Measurements from ENCODE around the gene MRPL12.

MRPL12 gene

DNA sequence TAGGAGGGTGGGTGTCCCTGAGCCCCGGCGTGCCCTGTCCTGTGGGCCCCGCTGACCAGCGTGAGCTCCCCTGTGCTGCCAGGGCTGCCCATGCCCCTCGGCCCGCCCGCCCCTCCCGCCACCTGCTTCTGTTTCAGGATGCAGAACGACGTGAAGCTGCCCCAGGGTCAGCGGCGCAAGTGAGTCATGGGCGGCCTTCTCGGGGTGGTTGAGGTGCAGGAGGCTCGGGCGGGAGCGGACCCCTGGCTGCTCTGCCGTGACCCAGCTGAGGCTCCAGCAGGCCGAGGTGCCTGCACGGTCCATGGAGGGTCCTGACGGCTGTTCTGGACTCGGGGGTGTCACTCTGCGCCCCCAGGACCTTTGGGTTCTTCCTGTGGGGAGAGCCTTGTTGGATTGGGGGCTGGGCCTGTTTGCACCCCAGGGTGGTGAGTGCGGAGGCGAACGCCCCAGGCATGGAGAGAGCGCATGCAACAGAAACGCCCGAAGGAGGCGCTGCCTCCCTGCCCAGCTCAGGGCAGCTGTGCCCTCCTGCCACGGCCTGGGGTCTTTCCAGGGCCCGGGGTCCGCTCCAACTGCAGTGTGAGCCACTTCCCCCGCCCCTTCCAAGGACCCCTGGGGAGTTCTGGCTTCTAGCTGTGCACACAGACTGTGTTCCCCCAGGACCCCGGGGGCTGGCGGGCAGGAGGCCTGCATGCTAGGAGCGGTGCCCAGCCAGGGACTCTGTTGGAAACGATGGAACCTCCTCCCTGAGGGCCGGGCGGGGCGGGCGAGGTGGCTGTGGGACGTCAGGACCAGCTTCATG lies 12.9 kb downstream of the MRPL12 start:
- TF ChIP-seq ZFX (IDR thresholded peaks at IDR 0.05) = no peak
- TF ChIP-seq, protein P1, sequence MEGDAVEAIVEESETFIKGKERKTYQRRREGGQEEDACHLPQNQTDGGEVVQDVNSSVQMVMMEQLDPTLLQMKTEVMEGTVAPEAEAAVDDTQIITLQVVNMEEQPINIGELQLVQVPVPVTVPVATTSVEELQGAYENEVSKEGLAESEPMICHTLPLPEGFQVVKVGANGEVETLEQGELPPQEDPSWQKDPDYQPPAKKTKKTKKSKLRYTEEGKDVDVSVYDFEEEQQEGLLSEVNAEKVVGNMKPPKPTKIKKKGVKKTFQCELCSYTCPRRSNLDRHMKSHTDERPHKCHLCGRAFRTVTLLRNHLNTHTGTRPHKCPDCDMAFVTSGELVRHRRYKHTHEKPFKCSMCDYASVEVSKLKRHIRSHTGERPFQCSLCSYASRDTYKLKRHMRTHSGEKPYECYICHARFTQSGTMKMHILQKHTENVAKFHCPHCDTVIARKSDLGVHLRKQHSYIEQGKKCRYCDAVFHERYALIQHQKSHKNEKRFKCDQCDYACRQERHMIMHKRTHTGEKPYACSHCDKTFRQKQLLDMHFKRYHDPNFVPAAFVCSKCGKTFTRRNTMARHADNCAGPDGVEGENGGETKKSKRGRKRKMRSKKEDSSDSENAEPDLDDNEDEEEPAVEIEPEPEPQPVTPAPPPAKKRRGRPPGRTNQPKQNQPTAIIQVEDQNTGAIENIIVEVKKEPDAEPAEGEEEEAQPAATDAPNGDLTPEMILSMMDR (conservative IDR thresholded peaks at IDR 0.05) = no peak
- H3K27ac ChIP-seq = no peak overlapping the region

DNA sequence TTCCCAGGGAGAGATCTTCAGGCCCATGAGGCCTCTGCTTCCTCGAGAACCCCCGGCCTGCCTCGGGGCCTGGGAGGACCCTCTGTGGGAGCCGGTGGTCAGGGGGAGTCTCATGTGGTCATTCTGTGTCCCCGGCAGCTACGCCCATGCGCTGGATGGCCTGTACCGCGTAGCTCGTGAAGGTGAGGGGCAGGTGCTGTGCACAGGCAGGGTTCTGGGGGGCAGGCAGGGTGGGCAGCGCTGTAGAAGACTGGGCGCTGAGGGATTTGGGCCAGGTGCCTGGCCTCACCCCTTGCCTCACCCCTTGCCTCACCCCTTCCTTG lies 13.5 kb downstream of the MRPL12 start:
- TF ChIP-seq, protein P1 (conservative IDR thresholded peaks at IDR 0.05) = no peak
- no peak for TF ChIP-seq ZFX (IDR thresholded peaks at IDR 0.05)
- H3K27ac ChIP-seq = no peak overlapping the region

DNA sequence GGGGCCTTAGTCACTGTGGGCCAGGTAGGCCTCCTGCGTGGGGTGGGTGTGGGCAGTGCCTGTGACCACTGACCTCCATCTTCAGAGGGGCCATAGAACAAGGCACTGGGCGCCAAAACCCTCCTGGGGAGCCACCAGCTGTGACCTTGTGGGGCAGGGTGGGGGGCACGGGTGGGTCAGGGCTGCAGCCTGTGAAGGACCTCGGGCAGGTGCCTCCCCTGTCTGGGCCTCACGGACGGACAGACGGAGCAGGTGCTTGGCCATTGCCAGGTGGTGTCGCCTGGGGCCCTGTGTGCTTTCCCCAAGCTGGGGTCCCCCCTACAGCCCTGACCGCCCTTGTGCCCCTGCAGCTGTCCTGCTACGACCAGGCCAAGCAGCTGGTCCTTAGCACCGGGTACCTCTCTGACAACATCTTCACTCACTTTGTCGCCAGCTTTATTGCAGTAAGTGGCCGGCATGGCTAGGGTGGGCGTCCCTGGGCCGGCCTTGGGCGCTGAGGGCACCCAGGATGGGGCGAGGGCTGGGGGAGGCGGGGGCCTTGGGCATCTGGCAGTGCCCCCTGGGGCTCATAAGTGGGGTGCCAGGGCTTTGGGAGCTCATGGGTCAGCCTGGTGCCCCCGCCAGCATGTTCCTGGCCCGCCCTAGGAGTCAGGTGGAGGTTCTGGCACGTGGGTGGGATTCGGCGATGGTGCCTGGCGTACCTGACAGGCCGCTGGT lies 14.0 kb downstream of the MRPL12 start:
- no peak overlapping the region for H3K27ac ChIP-seq
- TF ChIP-seq, protein P1 (conservative IDR thresholded peaks at IDR 0.05) = no peak
- no peak for TF ChIP-seq ZFX (IDR thresholded peaks at IDR 0.05)

DNA sequence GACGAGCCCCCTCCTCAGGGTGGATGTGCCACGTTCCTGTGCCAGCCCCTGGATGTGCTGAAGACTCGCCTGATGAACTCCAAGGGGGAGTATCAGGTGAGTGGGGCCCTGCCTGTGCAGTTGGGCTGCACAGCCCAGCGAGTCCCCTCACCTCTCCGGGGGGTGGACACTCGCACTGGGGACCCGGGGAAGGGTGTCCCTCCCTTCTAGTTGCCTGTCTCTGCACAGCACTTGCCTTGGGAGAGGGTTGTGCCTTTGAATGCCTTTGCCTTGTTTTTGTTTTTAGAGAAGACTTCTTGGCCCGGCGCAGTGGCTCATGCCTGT lies 14.6 kb downstream of the MRPL12 start:
- no peak overlapping the region for H3K27ac ChIP-seq
- TF ChIP-seq, protein P1 (conservative IDR thresholded peaks at IDR 0.05) = no peak
- no peak for TF ChIP-seq ZFX (IDR thresholded peaks at IDR 0.05)

DNA sequence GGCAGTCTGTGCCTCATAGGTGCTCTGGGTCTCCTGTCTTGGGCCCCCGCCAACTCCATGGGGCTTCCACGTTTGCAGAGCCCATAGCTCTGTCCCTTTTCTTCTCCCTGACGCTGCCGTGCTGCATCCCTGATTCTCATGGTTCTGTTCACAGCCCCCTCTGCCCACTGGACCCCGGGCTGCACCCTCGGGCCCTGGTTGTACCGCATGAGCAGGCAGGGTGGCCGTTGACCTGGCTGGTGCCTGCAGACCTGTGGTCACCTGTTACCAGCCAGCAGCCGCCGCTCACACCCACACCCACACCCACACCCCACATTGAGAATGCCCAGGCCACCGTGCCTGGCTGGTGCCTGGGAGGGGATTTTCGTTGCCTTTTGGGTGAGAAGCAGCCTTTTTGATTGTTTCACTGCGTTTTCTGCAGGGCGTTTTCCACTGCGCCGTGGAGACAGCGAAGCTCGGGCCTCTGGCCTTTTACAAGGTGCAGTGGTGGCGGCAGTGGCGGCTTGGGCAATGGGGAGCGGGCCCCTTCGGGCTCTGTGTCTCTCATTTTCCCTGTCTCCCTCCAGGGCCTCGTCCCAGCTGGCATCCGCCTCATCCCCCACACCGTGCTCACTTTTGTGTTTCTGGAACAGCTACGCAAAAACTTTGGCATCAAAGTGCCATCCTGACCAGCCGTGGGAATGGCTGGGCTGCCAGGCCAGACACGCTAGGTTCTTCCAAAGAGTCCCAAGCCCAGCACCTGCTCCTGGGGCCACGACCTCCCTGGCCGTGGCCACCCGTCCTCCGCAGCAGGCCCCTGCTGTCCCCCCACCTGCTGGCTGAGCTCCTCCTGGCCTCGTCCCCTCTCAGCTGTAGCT lies 16.5 kb downstream of the MRPL12 start:
- TF ChIP-seq ZFX (IDR thresholded peaks at IDR 0.05) = no peak
- TF ChIP-seq, protein P1 (conservative IDR thresholded peaks at IDR 0.05) = no peak
- peak overlapping the region; percentile 83; the same call in 1 of the 2 replicates for H3K27ac ChIP-seq

DNA sequence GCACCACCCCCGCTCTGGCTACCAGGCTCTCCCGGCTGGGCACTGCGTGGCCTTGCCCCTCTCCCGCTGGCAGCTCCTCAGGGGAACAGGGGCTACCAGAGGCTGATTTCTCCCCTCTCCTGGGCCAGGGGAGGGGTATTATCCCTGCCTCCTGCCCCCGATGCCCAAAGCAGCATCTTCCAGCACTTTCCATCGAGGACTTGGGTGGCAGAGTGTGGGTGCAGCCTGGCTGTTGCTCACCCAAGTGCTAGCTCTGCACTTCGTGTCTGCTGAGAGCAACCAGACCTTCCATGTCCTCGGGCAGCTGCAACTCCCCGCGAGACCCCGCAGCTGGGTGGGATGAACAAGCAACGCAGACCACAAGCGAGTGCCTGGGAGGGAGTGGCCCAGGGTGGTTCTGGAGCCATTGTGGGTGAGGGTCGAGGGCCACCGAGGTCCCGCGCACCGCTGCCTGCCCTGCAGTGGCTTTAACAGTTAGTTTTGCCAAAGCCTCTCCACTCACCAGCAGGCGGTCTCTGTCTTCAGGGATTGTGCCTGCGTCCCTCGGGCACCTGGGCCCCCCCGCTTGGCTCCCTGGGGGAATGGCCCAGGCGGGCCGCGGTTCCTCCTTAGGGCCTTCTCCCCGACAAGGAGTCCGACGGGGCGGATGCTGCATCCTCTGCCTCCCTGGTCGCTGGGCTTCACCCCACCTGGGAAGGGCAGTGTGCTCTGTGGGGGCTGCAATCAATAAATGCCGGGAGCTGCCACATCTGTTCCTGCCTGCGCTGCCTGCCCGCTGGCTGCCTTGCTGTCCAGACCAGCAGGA lies 17.3 kb downstream of the MRPL12 start:
- H3K27ac ChIP-seq = peak overlapping the region; percentile 83
- TF ChIP-seq, protein P1 (conservative IDR thresholded peaks at IDR 0.05) = no peak
- no peak for TF ChIP-seq ZFX (IDR thresholded peaks at IDR 0.05)

Data from C4-2B (cell line).